Osteoblast (primary cell): ENCODE results near the gene HCRTR1. TPM values are rescaled to one million over a fixed set of nuclear protein-coding genes. Genes with fewer than 3 reads are reported as not detected.
A peak's percentile ranks its signal among the peaks of the same experiment; 100 is the strongest.

ENCODE experiments used
- DNase-seq: peaks from one replicate; pipeline ENCODE4 v3.0.0; 2011; ENCODE audit warnings: low spot score, mixed read lengths; ENCODE audit not compliant: insufficient read length; ENCODE audit errors: missing footprints
- H2AFZ ChIP-seq: 2 replicates; pipeline ENCODE4 v1.6.0; 2011; ENCODE audit warnings: mild to moderate bottlenecking, low read length
- H3K27ac ChIP-seq: 2 replicates; pipeline ENCODE4 v1.5.1; 2011; ENCODE audit warnings: mild to moderate bottlenecking, low read depth, low read length, moderate library complexity
- H3K27me3 ChIP-seq: 2 replicates; pipeline ENCODE4 v1.6.0; 2012; ENCODE audit warnings: mild to moderate bottlenecking, control low read depth, inconsistent platforms, low read length, moderate library complexity; ENCODE audit not compliant: insufficient read depth
- H3K36me3 ChIP-seq: 2 replicates; pipeline ENCODE4 v1.5.1; 2011; ENCODE audit warnings: mild to moderate bottlenecking, low read length, control low read depth, moderate library complexity; ENCODE audit not compliant: insufficient read depth
- H3K4me1 ChIP-seq: 2 replicates; pipeline ENCODE4 v1.5.1; 2011; ENCODE audit warnings: mild to moderate bottlenecking, low read length, control low read depth, moderate library complexity; ENCODE audit not compliant: insufficient read depth
- H3K4me2 ChIP-seq: 2 replicates; pipeline ENCODE4 v1.6.0; 2011; ENCODE audit warnings: mild to moderate bottlenecking, low read length; ENCODE audit not compliant: insufficient read depth
- H3K4me3 ChIP-seq: fragments of 200-600 bp; sonication (generic); 3 replicates; pipeline ENCODE4 v1.5.1; 2012; ENCODE audit warnings: mild to moderate bottlenecking, low read length, inconsistent platforms; ENCODE audit not compliant: insufficient read depth
- H3K79me2 ChIP-seq: 2 replicates; pipeline ENCODE4 v1.6.0; 2012; ENCODE audit warnings: mild to moderate bottlenecking, low read length, control low read depth, inconsistent platforms; ENCODE audit not compliant: insufficient read depth
- H3K9me3 ChIP-seq: 2 replicates; pipeline ENCODE4 v1.5.1; 2011; ENCODE audit warnings: low read depth, low read length, control low read depth
- H4K20me1 ChIP-seq: 2 replicates; pipeline ENCODE4 v1.6.0; 2012; ENCODE audit warnings: mild to moderate bottlenecking, low read length, control low read depth; ENCODE audit not compliant: insufficient read depth
- total RNA-seq: library from RNA; depleted of rRNA; stranded (reverse); fragments of >200 nt; gene quantifications from 2 replicates; pipeline ENCODE4 v1.2.3, GENCODE V29; 2012
- TF ChIP-seq, protein P1 (sequence below): IDR thresholded peaks from 2 replicates; pipeline ENCODE4 v1.5.1; 2011; ENCODE audit warnings: mild to moderate bottlenecking, low read depth, low read length, moderate library complexity; ENCODE audit errors: extremely low read depth

HCRTR1 gene
- total RNA-seq, 1 donor, result not detected

GRCh38 chr1:31593136-31593665 is 24.3 kb upstream of the HCRTR1 start:
- H3K27ac ChIP-seq, result no peak overlapping the region
- no peaks in the 10 kb centered on the region for H3K27me3 ChIP-seq
- H3K36me3 ChIP-seq, result no peaks in the 10 kb centered on the region
- no peak for DNase-seq
- no peaks in the 10 kb centered on the region for H4K20me1 ChIP-seq
- H3K4me2 ChIP-seq, result no peak overlapping the region
- TF ChIP-seq, protein P1, sequence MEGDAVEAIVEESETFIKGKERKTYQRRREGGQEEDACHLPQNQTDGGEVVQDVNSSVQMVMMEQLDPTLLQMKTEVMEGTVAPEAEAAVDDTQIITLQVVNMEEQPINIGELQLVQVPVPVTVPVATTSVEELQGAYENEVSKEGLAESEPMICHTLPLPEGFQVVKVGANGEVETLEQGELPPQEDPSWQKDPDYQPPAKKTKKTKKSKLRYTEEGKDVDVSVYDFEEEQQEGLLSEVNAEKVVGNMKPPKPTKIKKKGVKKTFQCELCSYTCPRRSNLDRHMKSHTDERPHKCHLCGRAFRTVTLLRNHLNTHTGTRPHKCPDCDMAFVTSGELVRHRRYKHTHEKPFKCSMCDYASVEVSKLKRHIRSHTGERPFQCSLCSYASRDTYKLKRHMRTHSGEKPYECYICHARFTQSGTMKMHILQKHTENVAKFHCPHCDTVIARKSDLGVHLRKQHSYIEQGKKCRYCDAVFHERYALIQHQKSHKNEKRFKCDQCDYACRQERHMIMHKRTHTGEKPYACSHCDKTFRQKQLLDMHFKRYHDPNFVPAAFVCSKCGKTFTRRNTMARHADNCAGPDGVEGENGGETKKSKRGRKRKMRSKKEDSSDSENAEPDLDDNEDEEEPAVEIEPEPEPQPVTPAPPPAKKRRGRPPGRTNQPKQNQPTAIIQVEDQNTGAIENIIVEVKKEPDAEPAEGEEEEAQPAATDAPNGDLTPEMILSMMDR, result no peak
- H3K4me1 ChIP-seq, result peaks cover 7% of the 10 kb centered on the region
- H3K79me2 ChIP-seq, result no peaks in the 10 kb centered on the region
- H2AFZ ChIP-seq, result no peak overlapping the region
- no peaks in the 10 kb centered on the region for H3K9me3 ChIP-seq
- H3K4me3 ChIP-seq, result no peak overlapping the region

DNA sequence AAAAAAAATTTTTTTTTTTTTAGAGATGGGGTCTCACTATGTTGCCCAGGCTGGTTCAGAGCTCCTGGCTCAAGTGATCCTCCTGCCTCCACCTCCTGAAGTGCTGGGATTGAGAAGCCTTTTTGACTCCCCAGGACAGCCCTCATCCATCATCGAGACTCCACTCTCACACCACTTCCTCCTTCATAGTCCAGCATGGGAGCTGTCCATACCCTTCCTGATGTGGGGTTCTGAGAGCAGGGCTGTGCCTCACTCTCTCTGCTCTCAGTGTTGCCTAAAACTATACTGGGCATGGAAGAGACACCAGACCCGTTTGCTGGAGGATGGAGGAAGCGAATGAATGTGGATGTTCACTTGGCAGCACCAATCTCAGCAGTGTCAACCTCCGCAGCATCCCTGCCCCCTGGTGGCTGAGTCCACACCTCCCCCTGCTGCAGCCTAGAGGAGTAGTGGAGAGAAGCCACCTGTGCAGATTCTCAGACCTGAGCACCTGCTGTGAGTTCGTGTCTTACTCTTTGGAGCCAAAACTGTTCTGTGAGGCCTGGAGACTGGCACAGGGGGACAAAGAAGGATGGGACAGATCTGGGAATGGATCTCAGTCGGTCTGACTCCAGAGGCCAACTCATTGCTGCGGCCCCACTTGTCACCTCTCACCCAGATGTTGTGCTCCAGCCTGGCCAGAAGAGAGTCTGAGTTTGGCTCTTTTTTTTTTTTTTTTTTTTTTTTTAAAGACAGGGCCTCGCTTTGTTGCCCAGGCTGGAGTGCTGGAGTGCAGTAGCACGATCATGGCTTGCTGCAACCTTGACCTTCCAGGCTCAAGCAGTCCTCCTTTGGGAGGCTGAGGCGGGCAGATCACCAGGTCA is 23.5 kb upstream of the HCRTR1 start:
- Histone ChIP-seq H3K4me3 (no peak overlapping the region), H3K79me2 (no peaks in the 10 kb centered on the region), H3K27ac (no peak overlapping the region), H3K9me3 (no peaks in the 10 kb centered on the region), H2AFZ (no peak overlapping the region), H3K27me3 (no peaks in the 10 kb centered on the region), H3K4me1 (no peaks in the 10 kb centered on the region), H3K4me2 (no peak overlapping the region), H4K20me1 (no peaks in the 10 kb centered on the region), H3K36me3 (no peaks in the 10 kb centered on the region)
- TF ChIP-seq, protein P1, result peak; percentile 95
- peak; percentile 94 for DNase-seq

DNA sequence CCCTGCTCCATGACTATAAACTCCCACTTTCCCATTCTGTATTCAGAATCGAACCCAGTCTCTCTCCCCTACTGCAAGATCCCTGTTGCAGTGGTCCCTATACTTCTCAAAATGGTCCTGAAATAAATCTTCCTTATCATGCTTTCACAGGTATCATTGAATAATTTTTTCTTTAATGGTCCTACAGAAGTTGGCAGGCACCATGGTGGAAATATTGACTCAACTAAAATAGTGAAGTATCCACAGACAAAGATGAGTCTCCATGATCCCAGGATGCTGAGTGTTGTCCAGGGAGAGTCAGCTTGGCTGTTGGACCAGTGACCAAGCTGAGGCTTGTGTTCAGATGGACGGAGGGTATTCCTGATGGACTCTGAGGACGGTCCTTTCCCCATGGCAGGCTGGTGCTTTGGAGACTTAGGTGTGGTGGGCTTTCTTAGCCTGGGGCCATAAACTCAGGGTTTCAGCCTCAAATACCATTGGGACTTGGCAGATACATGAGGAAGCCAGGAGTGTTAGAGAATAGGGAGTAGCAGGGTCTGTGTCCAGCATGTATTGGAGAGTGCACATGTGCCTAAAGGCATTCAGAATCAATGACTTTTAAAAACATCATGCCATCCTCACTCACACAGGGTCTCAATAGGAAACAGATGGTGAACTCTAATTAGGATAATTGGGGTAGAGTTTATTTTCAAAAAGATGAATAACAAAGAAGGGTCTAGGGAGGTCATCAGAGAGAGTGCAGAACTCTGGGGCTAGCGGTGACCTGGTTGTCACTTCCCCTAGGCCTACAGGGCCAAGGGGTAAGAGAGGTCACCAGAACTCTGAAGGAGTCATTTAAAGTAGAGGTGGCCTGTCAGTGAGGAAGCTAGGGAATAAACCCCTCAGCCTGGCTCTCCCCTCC is 21.4 kb upstream of the HCRTR1 start:
- Histone ChIP-seq H3K4me2 (no peak overlapping the region), H2AFZ (no peak overlapping the region), H3K27me3 (no peaks in the 10 kb centered on the region), H3K36me3 (no peaks in the 10 kb centered on the region), H4K20me1 (no peaks in the 10 kb centered on the region), H3K9me3 (no peaks in the 10 kb centered on the region), H3K4me3 (no peak overlapping the region), H3K79me2 (no peaks in the 10 kb centered on the region), H3K4me1 (no peaks in the 10 kb centered on the region), H3K27ac (no peak overlapping the region)
- TF ChIP-seq, protein P1, result no peak
- DNase-seq, result no peak
